IMR-90 (cell line): ENCODE data around the gene LSM14A.

Experiments
- BHLHE40 ChIP-seq: fragments of 150-350 bp; IDR thresholded peaks from 2 replicates; pipeline ENCODE4 v1.6.1; 2016; ENCODE audit warnings: mild to moderate bottlenecking, low read depth, low read length
- CTCF ChIP-seq: conservative IDR thresholded peaks from 2 replicates; pipeline ENCODE4 v1.5.1; 2012; ENCODE audit warnings: mild to moderate bottlenecking, low read depth, low read length, improper control_type of control experiment
- MAFK ChIP-seq: IDR thresholded peaks from 2 replicates; pipeline ENCODE4 v1.6.1; 2012; ENCODE audit warnings: low read depth, low read length, improper control_type of control experiment
- MAZ ChIP-seq: IDR thresholded peaks from 2 replicates; pipeline ENCODE4 v1.6.1; 2012; ENCODE audit warnings: low read depth, mild to moderate bottlenecking, low read length, improper control_type of control experiment, moderate library complexity, borderline replicate concordance
- POLR2A ChIP-seq: IDR thresholded peaks from 2 replicates; pipeline ENCODE4 v1.6.1; 2012; ENCODE audit warnings: mild to moderate bottlenecking, low read depth, low read length
- RCOR1 ChIP-seq: IDR thresholded peaks from 2 replicates; pipeline ENCODE4 v1.6.1; 2012; ENCODE audit warnings: mild to moderate bottlenecking, low read length, improper control_type of control experiment; ENCODE audit not compliant: insufficient replicate concordance
- RFX5 ChIP-seq: IDR thresholded peaks from 2 replicates; pipeline ENCODE4 v1.8.0; 2012; ENCODE audit warnings: low read depth, mild to moderate bottlenecking, low read length, moderate library complexity
- SMC3 ChIP-seq: fragments of 150-350 bp; IDR thresholded peaks from 2 replicates; pipeline ENCODE4 v1.6.1; 2016; ENCODE audit warnings: low read depth, mild to moderate bottlenecking, antibody characterized with exemption, low read length, moderate library complexity
- USF2 ChIP-seq: fragments of 150-350 bp; IDR thresholded peaks from 2 replicates; pipeline ENCODE4 v1.6.1; 2017; ENCODE audit warnings: mild to moderate bottlenecking, antibody characterized with exemption, low read length, low read depth

GRCh38 chr19:34191355-34191962 is 19.2 kb downstream of the LSM14A start:
- TF ChIP-seq RFX5, result no peak
- TF ChIP-seq POLR2A, result no peak
- TF ChIP-seq CTCF, result no peak
- TF ChIP-seq MAZ, result no peak
- TF ChIP-seq BHLHE40, result no peak
- TF ChIP-seq USF2, result no peak
- no peak for TF ChIP-seq MAFK
- TF ChIP-seq SMC3, result no peak
- no peak for TF ChIP-seq RCOR1
